Activated CD4-positive, alpha-beta T cell treated with anti-CD3 and anti-CD28 coated beads, Interleukin-2, amount 10 ng/mL, durations not matched to agents 24 days and 14 days (primary cell): Measurements from ENCODE around the gene DNAJC19. TPM values are rescaled to one million over a fixed set of nuclear protein-coding genes. Genes with fewer than 3 reads are reported as not detected.
"Not testable (repeated sequence)": the region's sequence is repeated elsewhere in the genome, so short reads cannot be mapped to it uniquely, and the experiment has no call there.

Experiments used
- DNase-seq: peaks from one replicate; pipeline ENCODE4 v3.0.0; 2022
- H3K27ac Mint-ChIP-seq: one replicate; pipeline ENCODE4 v1.8.0; 2022; ENCODE audit warnings: mild to moderate bottlenecking, mixed read lengths
- H3K27me3 Mint-ChIP-seq: one replicate; pipeline ENCODE4 v1.8.0; 2022; ENCODE audit warnings: mixed read lengths
- H3K36me3 Mint-ChIP-seq: one replicate; pipeline ENCODE4 v1.8.0; 2022; ENCODE audit warnings: low read depth, mild to moderate bottlenecking, mixed read lengths
- H3K4me1 Mint-ChIP-seq: one replicate; pipeline ENCODE4 v1.8.0; 2021; ENCODE audit warnings: mixed read lengths
- H3K4me3 Mint-ChIP-seq: one replicate; pipeline ENCODE4 v1.8.0; 2022; ENCODE audit warnings: mild to moderate bottlenecking, moderate library complexity, mixed read lengths
- H3K9me3 Mint-ChIP-seq: one replicate; pipeline ENCODE4 v1.8.0; 2021; ENCODE audit warnings: mixed read lengths
- intact Hi-C: fragments of 100-400 bp; cut with micrococcal nuclease; formaldehyde crosslinking; loops from one replicate; pipeline ENCODE4 v1.15.1; 2023
- total RNA-seq: library from RNA; stranded (reverse); gene quantifications from 2 replicates; pipeline ENCODE4 v1.2.3, GENCODE V29; 2022

The DNAJC19 gene
- total RNA-seq, result 53.7 and 62.6 TPM in 2 replicates

DNA sequence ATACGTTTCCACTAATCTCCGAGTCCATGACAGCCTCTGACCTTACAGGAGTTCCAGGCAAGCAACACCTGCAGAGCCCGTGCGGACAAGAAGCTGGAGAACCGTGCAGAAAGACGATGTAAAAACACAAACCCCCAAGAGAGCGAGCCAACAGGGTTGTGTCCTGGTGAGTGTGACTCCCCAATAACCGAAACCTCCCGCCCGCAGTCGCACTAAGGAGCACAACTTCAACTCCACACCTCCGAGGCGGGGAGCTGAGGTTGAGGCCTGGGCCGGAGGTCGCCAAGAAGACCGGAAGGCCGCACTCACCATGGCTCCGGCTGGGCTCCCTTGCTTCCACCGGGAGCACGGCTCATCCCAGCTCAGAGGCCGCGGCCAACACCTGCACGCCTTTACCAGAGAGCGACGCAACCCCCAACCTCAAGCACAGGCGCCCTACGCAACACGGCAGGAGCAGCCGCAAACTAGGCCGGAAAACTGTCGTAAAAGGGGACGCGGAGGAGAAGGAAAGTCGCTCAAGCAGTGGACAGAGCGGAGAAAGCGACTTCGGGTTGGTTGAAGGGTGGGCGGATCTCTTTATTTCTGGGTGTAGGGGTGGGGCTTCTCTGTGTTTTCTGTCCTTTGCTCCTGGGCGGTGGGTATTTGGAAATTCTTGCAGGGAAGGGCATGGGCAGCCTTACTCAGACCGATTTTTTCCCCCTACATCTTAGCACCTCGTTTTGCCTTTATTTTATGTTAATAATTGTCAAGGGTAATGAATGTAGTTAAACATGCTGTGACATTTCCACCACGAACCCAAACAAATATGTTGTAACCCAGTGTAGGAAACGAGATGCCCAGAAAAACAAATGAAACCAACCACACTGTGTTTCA, at the start of gene DNAJC19:
Gene DNAJC19 (minus strand): TSS at position 446 of the 873 bp plus-strand sequence. CDS start 134 bp downstream, at position 312.
- Mint-ChIP-seq H3K27ac (peak within 1 kb of the TSS; percentile 96), H3K27me3 (peaks cover 10% of the 10 kb centered on the region), H3K9me3 (no peaks in the 10 kb centered on the region), H3K4me3 (peak within 1 kb of the TSS; percentile 97), H3K4me1 (peaks cover 20% of the 10 kb centered on the region), H3K36me3 (peaks cover 16% of the 10 kb centered on the region)
- DNase-seq, result peak; percentile 97
- intact Hi-C loops, result loop anchor here (1.0 to 5.0 kb wide), 3 partner anchors 17 to 387 kb away; partner anchors contain the start of genes FXR1 and TTC14

DNA sequence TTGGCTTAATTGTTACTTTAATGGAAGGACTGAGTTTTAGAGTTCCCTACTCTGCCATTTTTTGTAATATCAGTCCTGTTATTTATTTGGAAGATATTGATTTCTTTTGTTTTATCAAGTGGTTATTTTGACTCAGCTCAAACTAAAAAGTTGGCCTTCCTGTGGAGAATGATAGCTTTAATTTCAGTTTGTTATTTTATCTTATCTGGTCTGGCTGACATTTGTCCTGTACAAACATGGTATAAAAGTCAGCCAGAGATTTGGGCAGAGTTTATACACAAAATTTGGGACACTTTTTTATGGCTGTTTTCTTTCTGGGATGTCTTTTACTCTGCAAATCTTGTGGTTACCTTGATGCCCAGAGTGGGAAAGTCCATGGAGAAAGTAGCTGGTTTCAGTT, 41.4 kb upstream of the DNAJC19 start:
- no peak overlapping the region for H3K4me3 Mint-ChIP-seq
- no peaks in the 10 kb centered on the region for H3K9me3 Mint-ChIP-seq
- no peaks in the 10 kb centered on the region for H3K36me3 Mint-ChIP-seq
- no peaks in the 10 kb centered on the region for H3K4me1 Mint-ChIP-seq
- no peaks in the 10 kb centered on the region for H3K27me3 Mint-ChIP-seq
- no peak overlapping the region for H3K27ac Mint-ChIP-seq
- no peak for DNase-seq
- intact Hi-C loops, result no loop called here

DNA sequence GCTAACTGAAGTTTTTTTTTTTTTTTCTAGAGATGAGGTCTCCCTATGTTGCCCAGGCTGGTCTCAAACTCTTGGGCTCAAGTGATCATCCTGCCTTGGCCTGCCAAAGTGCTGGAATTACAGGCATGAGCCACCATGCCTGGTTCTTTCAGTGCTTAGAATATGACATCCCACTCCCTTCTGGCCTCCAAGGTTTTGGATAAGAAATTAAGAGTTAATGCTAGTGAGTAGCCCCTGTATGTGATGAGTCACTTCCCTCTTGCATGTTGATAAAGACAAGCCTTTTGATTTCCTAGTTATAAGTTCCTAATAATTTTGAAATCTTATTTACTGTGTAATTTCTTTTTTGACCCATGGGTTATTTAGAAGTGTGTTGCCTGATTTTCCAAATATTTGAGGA, 35.7 kb upstream of the DNAJC19 start:
- no peak for DNase-seq
- Mint-ChIP-seq H3K4me3 (no peak overlapping the region), H3K27ac (no peak overlapping the region), H3K27me3 (no peaks in the 10 kb centered on the region), H3K36me3 (no peaks in the 10 kb centered on the region), H3K4me1 (no peaks in the 10 kb centered on the region), H3K9me3 (no peaks in the 10 kb centered on the region)
- intact Hi-C loops, result no loop called here

DNA sequence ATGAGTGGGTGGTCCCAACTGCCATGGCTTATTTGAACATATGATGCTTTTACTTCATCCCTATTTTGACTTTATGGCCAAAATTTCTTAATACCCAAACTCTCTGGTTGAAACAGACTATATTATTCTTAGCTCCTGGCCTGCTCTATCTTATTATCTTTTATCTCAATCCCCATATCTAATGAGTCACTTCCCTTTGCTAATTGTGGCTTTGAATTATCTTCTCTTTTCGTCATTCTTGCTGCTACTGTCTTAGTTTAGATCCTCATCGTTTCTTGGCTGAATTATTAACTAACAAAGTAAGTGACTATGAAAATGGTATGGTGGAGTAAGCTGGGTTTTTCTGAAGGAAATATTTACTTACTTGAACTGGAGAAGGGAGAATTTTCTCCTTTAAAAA, 28.2 kb upstream of the DNAJC19 start:
- Mint-ChIP-seq H3K27me3 (no peaks in the 10 kb centered on the region), H3K36me3 (no peaks in the 10 kb centered on the region), H3K4me1 (no peaks in the 10 kb centered on the region), H3K27ac (no peak overlapping the region), H3K4me3 (no peak overlapping the region), H3K9me3 (no peaks in the 10 kb centered on the region)
- intact Hi-C loops, result no loop called here
- no peak for DNase-seq

DNA sequence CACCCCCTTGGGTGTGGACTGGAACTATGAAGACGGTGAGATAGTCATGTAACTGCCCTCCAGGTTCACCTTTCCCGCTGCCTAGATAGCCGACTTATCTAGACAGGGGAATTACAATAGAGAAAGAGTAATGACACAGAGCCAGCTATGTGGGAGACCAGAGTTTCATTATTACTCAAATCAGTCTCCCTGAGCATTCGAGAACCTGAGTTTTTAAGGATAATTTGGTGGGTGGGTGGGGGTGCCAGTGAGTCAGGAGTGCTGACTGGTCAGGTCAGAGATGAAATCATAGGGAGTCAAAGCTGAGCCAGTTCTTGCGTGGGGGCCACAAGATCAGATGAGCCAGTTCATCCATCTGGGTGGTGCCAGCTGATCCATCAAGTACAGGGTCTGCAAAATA, 19.7 kb upstream of the DNAJC19 start:
- no peak overlapping the region for H3K4me3 Mint-ChIP-seq
- no peaks in the 10 kb centered on the region for H3K27me3 Mint-ChIP-seq
- H3K27ac Mint-ChIP-seq, result no peak overlapping the region
- no peak for DNase-seq
- H3K9me3 Mint-ChIP-seq, result no peaks in the 10 kb centered on the region
- H3K36me3 Mint-ChIP-seq, result no peaks in the 10 kb centered on the region
- peaks cover 3% of the 10 kb centered on the region for H3K4me1 Mint-ChIP-seq
- intact Hi-C loops, result no loop called here

DNA sequence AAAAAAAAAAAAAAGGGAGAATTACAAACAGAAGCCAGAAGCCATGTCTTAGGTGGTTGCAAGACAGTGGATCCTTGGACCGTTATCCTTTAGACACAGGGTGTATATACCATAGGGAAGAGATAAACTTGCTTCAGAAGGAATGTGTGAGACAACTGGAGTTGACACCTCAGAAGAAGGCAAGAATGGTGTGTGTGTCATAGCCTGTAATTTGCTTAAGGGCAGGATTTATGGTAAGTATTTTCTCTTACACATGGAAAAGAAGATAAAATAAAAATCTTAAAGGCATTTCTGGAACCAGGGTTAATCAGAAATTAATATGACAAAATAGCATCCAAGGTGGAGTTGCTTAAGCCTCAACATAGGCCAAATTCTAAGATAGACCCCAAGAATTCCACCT, 19.3 kb upstream of the DNAJC19 start:
- no peak for DNase-seq
- no peaks in the 10 kb centered on the region for H3K27me3 Mint-ChIP-seq
- H3K4me1 Mint-ChIP-seq, result peaks cover 3% of the 10 kb centered on the region
- intact Hi-C loops, result no loop called here
- no peak overlapping the region for H3K4me3 Mint-ChIP-seq
- H3K36me3 Mint-ChIP-seq, result no peaks in the 10 kb centered on the region
- H3K27ac Mint-ChIP-seq, result no peak overlapping the region
- H3K9me3 Mint-ChIP-seq, result no peaks in the 10 kb centered on the region

DNA sequence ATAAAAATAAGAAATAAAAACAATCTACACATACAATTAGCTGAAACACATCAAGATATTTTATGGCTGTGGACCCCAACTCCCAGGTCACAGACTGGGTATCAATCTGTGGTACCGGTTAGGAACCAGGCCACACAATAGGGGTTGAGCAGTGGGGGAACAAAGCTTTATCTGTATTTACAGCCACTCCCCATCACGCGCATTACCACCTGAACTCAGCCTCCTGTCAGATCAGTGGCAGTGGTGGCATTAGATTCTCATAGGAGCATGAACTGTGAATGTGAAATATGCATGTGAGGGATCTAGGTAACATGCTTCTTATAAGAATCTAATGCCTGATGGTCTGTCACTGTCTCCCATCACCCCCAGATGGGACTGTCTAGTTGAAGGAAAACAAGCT, 17.7 kb upstream of the DNAJC19 start:
- intact Hi-C loops, result no loop called here
- Mint-ChIP-seq H3K27ac (no peak overlapping the region), H3K9me3 (peaks cover 8% of the 10 kb centered on the region), H3K4me3 (no peak overlapping the region), H3K4me1 (peaks cover 3% of the 10 kb centered on the region), H3K36me3 (no peaks in the 10 kb centered on the region), H3K27me3 (no peaks in the 10 kb centered on the region)
- no peak for DNase-seq

DNA sequence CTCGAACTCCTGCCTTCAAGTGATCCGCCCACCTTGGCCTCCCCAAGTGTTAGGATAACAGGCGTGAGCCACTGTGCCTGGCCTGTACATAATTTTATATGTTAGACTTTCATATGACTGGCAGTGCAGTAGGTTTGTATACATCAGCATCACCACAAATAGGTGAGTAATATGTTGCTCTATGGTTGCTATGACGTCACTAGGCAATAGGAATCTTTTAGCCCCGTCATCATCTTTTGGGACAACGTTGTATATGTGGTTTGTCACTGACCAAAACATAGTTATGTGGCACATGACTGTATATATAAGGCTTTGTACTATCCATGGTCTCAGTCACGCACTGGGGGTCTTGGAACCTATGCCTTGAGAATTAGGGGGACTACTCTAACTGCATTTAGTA, 17.0 kb upstream of the DNAJC19 start:
- Mint-ChIP-seq H3K4me1 (peaks cover 3% of the 10 kb centered on the region), H3K4me3 (no peak overlapping the region), H3K27ac (no peak overlapping the region), H3K27me3 (peaks cover 1% of the 10 kb centered on the region), H3K36me3 (no peaks in the 10 kb centered on the region), H3K9me3 (peaks cover 15% of the 10 kb centered on the region)
- intact Hi-C loops, result no loop called here
- peak; percentile 27 for DNase-seq

DNA sequence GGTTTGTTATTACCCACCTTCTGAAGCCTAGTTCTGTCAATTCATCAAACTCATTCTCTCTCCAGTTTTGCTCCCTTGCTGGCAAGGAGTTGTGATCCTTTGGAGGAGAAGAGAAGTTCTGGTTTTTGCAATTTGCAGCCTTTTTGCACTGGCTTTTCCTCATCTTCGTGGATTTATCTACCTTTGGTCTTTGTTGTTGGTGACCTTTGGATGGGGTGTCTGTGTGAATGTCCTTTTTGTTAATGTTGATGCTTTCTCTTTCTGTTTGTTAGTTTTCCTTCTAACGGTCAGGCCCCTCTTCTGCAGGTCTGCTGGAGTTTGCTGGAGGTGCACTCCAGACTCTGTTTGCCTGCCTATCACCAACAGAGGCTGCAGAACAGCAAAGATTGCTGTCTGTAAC, 13.9 kb upstream of the DNAJC19 start:
- H3K36me3 Mint-ChIP-seq, H3K4me3 Mint-ChIP-seq, H3K4me1 Mint-ChIP-seq, H3K27ac Mint-ChIP-seq, H3K27me3 Mint-ChIP-seq, intact Hi-C loops: not testable (repeated sequence)
- H3K9me3 Mint-ChIP-seq, result peaks cover 21% of the 10 kb centered on the region
- DNase-seq, result peak; percentile 21

DNA sequence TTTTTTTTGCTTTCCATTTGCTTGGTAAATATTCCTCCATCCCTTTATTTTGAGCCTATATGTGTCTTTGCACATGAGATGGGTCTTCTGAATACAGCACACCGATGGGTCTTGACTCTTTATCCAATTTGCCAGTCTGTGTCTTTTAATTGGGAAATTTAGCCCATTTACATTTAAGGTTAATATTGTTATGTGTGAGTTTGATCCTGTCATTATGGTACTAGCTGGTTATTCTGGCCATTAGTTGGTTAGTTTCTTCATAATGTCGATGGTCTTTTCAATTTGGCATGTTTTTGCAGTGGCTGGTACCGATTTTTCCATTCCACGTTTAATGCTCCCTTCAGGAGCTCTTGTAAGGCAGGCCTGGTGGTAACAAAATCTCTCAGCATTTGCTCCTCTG, 12.8 kb upstream of the DNAJC19 start:
- H3K4me3 Mint-ChIP-seq, intact Hi-C loops, DNase-seq, H3K4me1 Mint-ChIP-seq, H3K27me3 Mint-ChIP-seq, H3K36me3 Mint-ChIP-seq, H3K27ac Mint-ChIP-seq: not testable (repeated sequence)
- H3K9me3 Mint-ChIP-seq, result peaks cover 21% of the 10 kb centered on the region

DNA sequence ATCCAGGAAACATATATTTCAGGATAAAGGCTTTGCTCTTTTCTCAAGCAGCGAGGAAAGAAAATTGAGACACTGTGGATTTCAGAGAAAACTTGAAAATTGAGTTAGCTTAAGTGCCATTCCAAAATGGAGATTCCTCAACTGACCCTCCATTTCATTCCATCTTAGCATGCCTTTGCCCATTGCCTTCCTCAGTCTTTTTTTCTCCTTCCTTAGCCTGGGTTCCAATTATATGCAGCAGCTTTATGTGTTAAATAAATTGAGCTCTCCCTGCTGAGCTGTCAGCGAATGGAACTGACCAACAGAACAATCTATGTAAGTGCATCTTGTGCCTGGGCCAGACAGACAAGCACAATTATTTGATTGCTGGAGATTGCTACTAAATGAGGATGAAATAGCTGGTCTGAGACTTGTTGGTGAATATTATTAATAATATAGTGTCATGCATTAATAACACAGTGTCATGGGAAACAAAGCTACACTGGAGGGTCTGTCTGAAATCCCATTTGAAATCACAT, 6.9 kb upstream of the DNAJC19 start:
- Mint-ChIP-seq H3K4me3 (no peak overlapping the region), H3K4me1 (no peaks in the 10 kb centered on the region), H3K27me3 (peaks cover 17% of the 10 kb centered on the region), H3K27ac (no peak overlapping the region), H3K36me3 (no peaks in the 10 kb centered on the region), H3K9me3 (peaks cover 6% of the 10 kb centered on the region)
- no peak for DNase-seq
- intact Hi-C loops, result no loop called here

DNA sequence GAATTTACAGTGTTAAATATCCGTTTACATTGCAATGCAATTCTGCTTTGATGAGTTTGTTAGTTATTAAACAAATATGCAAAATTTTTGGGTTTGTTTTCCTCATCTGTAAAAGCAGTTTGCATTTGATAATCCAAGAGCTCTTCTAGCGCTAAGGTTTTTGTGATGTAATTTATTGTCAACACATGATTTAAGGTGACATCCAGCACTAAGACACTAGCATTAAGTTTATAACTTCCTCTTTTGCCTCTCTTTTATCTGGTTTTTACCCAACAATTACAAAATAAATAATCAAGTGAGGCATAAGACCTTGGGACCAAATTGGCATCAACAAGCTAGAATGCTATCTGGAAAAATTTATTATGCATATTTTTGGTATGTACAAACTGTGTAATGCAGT, 969 bp upstream of the DNAJC19 start:
- DNase-seq, result no peak
- peaks cover 20% of the 10 kb centered on the region for H3K4me1 Mint-ChIP-seq
- H3K36me3 Mint-ChIP-seq, result peaks cover 14% of the 10 kb centered on the region
- intact Hi-C loops, result no loop called here
- H3K27me3 Mint-ChIP-seq, result peaks cover 19% of the 10 kb centered on the region
- H3K4me3 Mint-ChIP-seq, result peak overlapping the region; percentile 97
- H3K27ac Mint-ChIP-seq, result peak overlapping the region; percentile 30
- no peaks in the 10 kb centered on the region for H3K9me3 Mint-ChIP-seq

DNA sequence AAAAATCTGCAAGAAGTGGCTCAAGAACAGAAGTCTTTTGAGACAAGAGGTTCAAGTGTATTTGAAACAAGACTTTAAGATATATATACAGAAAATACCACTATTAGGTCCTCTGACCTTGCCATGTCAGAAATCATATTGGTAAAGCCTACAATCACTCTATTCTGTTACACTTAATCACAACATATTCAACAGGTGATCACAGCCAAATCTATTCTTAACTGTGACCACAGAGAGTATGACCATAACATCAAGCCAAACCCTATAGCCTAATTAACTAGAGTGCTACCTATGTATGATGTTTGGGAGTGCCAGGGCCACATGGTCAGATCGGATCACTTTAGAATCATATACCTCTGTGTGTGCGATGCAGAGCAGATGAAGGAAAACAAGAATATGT, 2.2 kb downstream of the DNAJC19 start:
- no peaks in the 10 kb centered on the region for H3K9me3 Mint-ChIP-seq
- H3K36me3 Mint-ChIP-seq, result peaks cover 19% of the 10 kb centered on the region
- no peak overlapping the region for H3K27ac Mint-ChIP-seq
- H3K4me3 Mint-ChIP-seq, result peak overlapping the region; percentile 51
- intact Hi-C loops, result loop anchor here (5.0 kb wide), 1 partner anchor 385 kb away; the partner anchor contains the start of gene TTC14
- peaks cover 20% of the 10 kb centered on the region for H3K4me1 Mint-ChIP-seq
- DNase-seq, result no peak
- peaks cover 4% of the 10 kb centered on the region for H3K27me3 Mint-ChIP-seq

DNA sequence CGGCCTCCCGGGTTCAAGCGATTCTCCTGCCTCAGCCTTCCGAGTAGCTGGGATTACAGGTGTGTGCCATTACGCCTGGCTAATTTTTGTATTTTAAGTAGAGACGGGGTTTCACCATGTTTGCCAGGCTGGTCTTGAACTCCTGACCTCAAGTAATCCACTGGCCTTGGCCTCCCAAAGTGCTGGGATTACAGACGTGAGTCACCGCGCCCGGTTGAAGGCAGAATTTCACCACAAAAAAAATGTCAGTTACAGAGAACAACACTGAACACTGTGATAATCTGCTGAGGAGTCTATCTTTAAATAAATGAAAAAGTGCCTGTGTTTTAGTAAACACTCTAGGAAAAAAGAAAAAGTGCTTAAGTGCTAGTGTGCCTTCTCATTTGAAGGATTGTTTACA, 3.2 kb downstream of the DNAJC19 start:
- H3K27ac Mint-ChIP-seq, result not testable (repeated sequence)

More for the DNA sequence above, 3.2 kb downstream of the DNAJC19 start:
- not testable (repeated sequence) for H3K9me3 Mint-ChIP-seq, DNase-seq, H3K27me3 Mint-ChIP-seq, H3K4me3 Mint-ChIP-seq
- peaks cover 21% of the 10 kb centered on the region for H3K4me1 Mint-ChIP-seq
- intact Hi-C loops, result loop anchor here (5.0 kb wide), 1 partner anchor 384 kb away; the partner anchor contains the start of gene TTC14
- H3K36me3 Mint-ChIP-seq, result peaks cover 25% of the 10 kb centered on the region
